NB4 (cell line): ENCODE results near the gene GALNT18.

ENCODE experiments used
- DNase-seq: peaks from one replicate; pipeline ENCODE4 v3.0.0; 2010; ENCODE audit warnings: low read depth
- H3K4me3 ChIP-seq: one replicate; pipeline ENCODE4 v1.5.1; 2011; ENCODE audit warnings: mild to moderate bottlenecking, low read depth, low read length, moderate library complexity
- CTCF ChIP-seq: IDR thresholded peaks from one replicate; pipeline ENCODE4 v1.5.1; 2012; ENCODE audit warnings: low read depth, low read length
- MAX ChIP-seq: IDR thresholded peaks from 2 replicates; pipeline ENCODE4 v1.6.1; 2011; ENCODE audit warnings: low read depth, low read length
- MYC ChIP-seq: IDR thresholded peaks from 2 replicates; pipeline ENCODE4 v1.6.1; 2011; ENCODE audit warnings: low read depth, low read length
- POLR2A ChIP-seq: IDR thresholded peaks from 2 replicates; pipeline ENCODE4 v1.6.1; 2011; ENCODE audit warnings: mild to moderate bottlenecking; ENCODE audit not compliant: insufficient read length; ENCODE audit errors: extremely low read depth

The GALNT18 gene

GRCh38 chr11:11400635-11401232, 221.1 kb downstream of the GALNT18 start:
- DNase-seq: peak; percentile 54
- no peak overlapping the region for H3K4me3 ChIP-seq
- TF ChIP-seq MAX (no peak), CTCF (peak; percentile 53)

- TF ChIP-seq MYC (no peak), POLR2A (no peak), CTCF (no peak), MAX (no peak)
- no peak overlapping the region for H3K4me3 ChIP-seq
- no peak for DNase-seq
These were observed 221.7 kb downstream of the GALNT18 start for GRCh38 chr11:11400121-11400520.

GRCh38 chr11:11397781-11398180, 224.0 kb downstream of the GALNT18 start:
- no peak overlapping the region for H3K4me3 ChIP-seq
- DNase-seq: no peak
- TF ChIP-seq MYC (no peak), CTCF (no peak)

GRCh38 chr11:11397036-11397415, 224.8 kb downstream of the GALNT18 start:
- TF ChIP-seq CTCF (no peak), MAX (no peak), MYC (no peak)
- H3K4me3 ChIP-seq: no peak overlapping the region
- DNase-seq: no peak

- TF ChIP-seq MAX (no peak), POLR2A (no peak), CTCF (no peak), MYC (no peak)
- H3K4me3 ChIP-seq: no peak overlapping the region
- no peak for DNase-seq
These were observed 225.3 kb downstream of the GALNT18 start for GRCh38 chr11:11396301-11397035.

GRCh38 chr11:11395126-11395525, 226.7 kb downstream of the GALNT18 start:
- H3K4me3 ChIP-seq: no peak overlapping the region
- TF ChIP-seq POLR2A (no peak), MAX (no peak), CTCF (no peak), MYC (no peak)
- DNase-seq: no peak
